GM10248 (cell line): ENCODE data around the gene PINLYP.

ENCODE experiments used
- CTCF ChIA-PET: fragments of 300-600 bp; sonication (Branson Sonifier 250); formaldehyde crosslinking; extraction: SDS; loops from one replicate; lab custom pipeline; 2021; ENCODE audit warnings: antibody characterized with exemption; lab: Yijun Ruan, JAX
- POLR2A ChIA-PET: fragments of 350-650 bp; sonication (Branson Sonifier 250); formaldehyde crosslinking; extraction: SDS; loops from one replicate; lab custom pipeline; 2020; ENCODE audit warnings: antibody characterized with exemption; lab: Yijun Ruan, JAX
- DNase-seq: peaks from one replicate; pipeline ENCODE4 v3.0.0; 2012; ENCODE audit errors: extremely low spot score
- TF ChIP-seq, protein P1 (sequence below): IDR thresholded peaks from 2 replicates; pipeline ENCODE4 v1.5.1; 2012; ENCODE audit warnings: mild to moderate bottlenecking, low read depth; ENCODE audit errors: extremely low read depth, missing control alignments, control extremely low read depth

Gene PINLYP

DNA sequence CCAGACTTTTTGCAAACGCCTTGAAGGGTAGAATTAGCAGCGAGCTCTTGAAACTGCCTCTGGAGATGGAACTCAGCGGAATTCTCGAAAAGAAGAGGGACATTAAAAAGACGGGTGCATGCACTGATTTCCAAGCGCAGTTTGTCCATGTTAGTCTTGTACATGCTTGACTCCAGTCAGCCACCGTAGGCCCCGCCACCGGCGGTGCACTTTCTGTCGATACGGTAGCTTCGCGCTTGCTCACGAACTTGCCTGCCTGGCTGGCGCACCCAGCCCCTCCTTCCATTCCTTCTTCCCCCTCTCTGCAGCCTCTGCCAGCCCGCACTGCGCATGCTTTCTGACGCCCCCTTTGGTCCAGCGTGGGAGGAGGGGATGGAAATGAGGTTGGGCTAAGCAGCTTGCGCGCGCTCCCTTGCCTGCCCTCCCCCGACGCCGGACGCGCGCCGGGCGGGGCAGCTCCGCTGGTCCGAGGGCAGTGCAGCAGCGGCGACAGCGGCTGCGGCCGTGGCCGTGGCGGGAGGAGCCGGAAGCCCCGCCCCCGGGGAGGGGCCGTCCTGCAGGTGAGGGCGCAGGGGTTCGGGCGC is 42.5 kb upstream of the PINLYP start, which contains the start of gene ZNF575:
Gene ZNF575 (plus strand): TSS at position 227 of the 584 bp plus-strand sequence. CDS start 1,235 bp downstream, outside the sequence.
- ChIA-PET POLR2A (interaction anchor here (0.5 to 1.1 kb wide), 5 partner anchors 29 to 294 kb away, joined by 3 to 9 read pairs (median 5); partner anchors contain the start of genes IRGQ, PHLDB3, ZNF283 and ZNF576), CTCF (interaction anchor here (0.9 to 9.2 kb wide), 12 partner anchors 9 to 100 kb away, joined by 3 to 79 read pairs (median 4); partner anchors contain the start of genes IRGQ and ZNF576)
- TF ChIP-seq, protein P1, sequence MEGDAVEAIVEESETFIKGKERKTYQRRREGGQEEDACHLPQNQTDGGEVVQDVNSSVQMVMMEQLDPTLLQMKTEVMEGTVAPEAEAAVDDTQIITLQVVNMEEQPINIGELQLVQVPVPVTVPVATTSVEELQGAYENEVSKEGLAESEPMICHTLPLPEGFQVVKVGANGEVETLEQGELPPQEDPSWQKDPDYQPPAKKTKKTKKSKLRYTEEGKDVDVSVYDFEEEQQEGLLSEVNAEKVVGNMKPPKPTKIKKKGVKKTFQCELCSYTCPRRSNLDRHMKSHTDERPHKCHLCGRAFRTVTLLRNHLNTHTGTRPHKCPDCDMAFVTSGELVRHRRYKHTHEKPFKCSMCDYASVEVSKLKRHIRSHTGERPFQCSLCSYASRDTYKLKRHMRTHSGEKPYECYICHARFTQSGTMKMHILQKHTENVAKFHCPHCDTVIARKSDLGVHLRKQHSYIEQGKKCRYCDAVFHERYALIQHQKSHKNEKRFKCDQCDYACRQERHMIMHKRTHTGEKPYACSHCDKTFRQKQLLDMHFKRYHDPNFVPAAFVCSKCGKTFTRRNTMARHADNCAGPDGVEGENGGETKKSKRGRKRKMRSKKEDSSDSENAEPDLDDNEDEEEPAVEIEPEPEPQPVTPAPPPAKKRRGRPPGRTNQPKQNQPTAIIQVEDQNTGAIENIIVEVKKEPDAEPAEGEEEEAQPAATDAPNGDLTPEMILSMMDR = no peak
- DNase-seq = peak; percentile 92

DNA sequence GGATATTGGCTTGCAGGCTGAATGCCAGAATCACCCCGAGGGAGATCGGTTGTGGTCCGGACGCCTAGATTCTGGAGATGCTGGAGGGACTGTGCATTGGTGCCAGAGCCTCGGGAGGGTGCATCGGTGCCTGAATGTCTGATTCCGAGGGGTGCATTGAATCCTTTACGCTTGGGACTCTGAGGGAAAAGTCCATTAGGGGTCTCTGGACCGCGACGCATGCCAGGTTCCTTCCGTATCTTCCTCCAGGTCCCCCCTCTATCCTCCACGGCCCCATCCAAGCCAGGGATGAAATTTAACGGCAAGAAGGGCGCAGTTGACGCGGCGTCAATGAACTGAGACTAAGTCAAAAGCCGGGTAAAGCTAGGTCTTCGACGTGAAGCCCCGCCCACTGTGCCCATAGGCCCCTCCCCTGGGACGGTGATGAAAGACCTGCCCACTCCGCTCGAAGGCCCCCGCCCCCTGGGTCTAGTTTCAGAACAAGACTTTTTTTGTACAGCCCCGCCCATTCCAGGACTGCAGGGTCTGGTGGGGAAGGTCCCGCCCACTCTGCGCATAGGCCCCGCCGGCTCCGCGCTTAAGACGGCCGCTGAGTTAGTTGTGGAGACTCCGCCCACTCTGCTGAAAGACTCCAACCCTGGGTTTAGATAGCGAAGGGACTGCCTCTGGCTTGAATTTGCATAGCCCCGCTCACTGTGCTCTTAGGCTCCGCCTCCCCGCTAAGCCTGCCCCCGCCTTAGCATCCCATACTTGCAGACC is 41.9 kb upstream of the PINLYP start:
- ChIA-PET POLR2A (interaction anchor here (0.5 to 1.1 kb wide), 4 partner anchors 29 to 293 kb away, joined by 3 to 9 read pairs (median 6); partner anchors contain the start of genes IRGQ, PHLDB3, ZNF283 and ZNF576), CTCF (interaction anchor here (0.9 to 9.2 kb wide), 11 partner anchors 9 to 101 kb away, joined by 3 to 79 read pairs (median 5); partner anchors contain the start of genes IRGQ and ZNF576)
- TF ChIP-seq, protein P1 = no peak
- DNase-seq = peak; percentile 93

DNA sequence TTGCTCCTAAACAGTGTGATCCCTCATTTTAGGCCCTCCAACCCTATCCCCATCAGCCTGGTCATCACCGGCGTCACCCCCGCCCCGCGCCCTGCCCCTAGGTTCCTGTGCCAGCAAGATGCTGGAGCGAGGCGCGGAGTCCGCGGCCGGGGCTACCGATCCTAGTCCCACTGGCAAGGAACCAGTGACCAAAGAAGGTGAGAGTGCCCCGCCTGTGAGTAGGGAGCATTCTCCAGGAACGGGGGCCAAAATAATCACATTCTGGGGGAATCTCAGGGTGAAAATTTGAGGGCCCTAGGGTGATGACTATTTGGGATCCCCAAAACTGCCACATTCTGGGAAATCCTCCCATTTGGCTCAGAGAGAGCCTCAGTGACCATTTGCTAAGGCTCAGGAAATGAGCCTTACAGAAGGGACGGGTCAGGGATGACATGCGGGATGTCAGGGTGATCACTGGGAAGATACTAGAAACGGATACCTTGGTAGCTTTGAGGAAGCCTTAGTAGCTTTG is 41.2 kb upstream of the PINLYP start:
- no peak for DNase-seq
- CTCF ChIA-PET = interaction anchor here (1.8 to 9.2 kb wide), 6 partner anchors 12 to 134 kb away, joined by 4 to 79 read pairs (median 8); partner anchors contain the start of genes IRGQ and ZNF576
- POLR2A ChIA-PET = no interaction called here
- TF ChIP-seq, protein P1 = no peak

DNA sequence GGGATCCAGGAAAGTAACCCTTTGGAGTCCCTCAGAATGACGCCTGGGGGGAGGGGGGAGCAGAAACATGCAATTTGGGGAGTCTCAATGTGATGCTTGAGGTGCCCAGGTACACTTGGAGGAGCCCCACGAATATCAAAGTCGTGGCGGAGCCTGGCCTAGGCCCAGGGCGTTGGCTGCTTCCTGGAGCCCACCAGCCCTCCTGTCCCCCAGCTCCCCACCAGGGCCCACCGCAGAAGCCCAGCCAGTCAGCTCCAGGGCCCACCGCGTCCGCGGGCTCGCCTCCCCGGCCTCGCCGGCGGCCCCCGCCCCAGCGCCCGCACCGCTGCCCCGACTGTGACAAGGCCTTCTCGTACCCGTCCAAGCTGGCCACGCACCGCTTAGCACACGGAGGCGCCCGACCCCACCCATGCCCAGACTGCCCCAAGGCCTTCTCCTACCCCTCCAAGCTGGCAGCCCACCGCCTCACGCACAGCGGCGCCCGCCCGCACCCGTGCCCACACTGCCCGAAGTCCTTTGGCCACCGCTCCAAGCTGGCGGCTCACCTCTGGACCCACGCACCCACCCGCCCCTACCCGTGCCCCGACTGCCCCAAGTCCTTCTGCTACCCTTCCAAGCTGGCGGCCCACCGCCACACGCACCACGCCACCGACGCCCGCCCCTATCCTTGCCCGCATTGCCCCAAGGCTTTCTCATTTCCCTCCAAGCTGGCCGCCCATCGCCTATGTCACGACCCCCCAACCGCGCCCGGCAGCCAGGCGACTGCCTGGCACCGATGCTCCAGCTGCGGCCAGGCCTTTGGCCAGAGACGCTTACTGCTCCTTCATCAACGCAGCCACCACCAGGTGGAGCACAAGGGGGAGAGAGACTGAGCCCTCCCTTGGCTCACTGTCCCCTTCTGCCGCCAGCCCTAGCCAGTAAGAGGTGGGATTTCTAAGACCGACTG is 40.5 kb upstream of the PINLYP start:
- CTCF ChIA-PET = interaction anchor here (0.9 to 9.2 kb wide), 14 partner anchors 10 to 230 kb away, joined by 3 to 79 read pairs (median 4); partner anchors contain the start of genes IRGQ and ZNF576
- TF ChIP-seq, protein P1 = peak; percentile 62
- POLR2A ChIA-PET = no interaction called here
- DNase-seq = peak; percentile 39

DNA sequence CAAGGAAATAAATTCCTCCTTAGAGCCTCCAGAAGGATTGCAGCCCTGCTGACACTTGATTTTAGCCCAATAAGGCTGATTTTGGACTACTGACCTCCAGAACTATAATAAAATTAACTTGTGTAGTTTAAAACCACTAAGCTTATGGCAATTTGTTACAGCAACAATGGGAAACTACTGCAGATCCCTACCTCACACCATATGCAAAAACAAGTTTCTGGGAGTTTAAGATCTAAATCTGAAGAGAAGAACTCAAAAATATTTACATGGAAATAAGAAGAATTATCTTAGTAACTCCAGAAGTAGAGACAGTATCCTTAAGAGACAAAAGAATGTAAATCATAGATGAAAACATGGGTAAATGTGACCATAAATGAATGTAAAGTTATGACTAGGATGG is 36.7 kb upstream of the PINLYP start:
- DNase-seq = no peak
- ChIA-PET POLR2A (no interaction called here), CTCF (interaction anchor here (7.7 to 9.2 kb wide), 2 partner anchors 15 to 56 kb away, joined by 46 to 79 read pairs; partner anchors contain the start of genes IRGQ and ZNF576)
- TF ChIP-seq, protein P1 = no peak

DNA sequence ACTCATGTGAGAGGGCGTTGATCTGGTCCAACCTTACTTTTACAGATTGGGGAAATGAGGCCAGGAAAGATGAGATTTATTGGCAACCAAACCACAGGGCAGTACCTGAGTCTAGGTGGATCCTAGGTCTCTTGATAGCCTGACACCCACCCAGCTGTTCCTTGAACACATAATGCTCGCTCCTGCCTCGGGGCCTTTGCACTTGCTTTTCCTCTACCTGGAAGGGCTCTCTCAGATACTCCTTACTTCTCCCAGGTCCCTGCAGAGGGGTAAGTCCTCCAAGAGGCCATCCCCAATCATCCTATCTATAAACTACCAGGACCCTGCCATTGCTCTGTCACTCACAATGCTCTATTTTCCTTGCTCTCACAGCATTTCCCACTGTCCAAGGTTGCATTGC is 35.2 kb upstream of the PINLYP start:
- no peak for DNase-seq
- POLR2A ChIA-PET = no interaction called here
- CTCF ChIA-PET = no interaction called here
- TF ChIP-seq, protein P1 = no peak
